Astrocyte of the hippocampus (primary cell): ENCODE data around the gene PSMA8.
"Not testable (repeated sequence)": the region's sequence is repeated elsewhere in the genome, so short reads cannot be mapped to it uniquely, and the experiment has no call there.

Experiments used
- DNase-seq: peaks from one replicate; pipeline ENCODE4 v3.0.0; 2011; ENCODE audit warnings: low read depth, low spot score

PSMA8 gene

DNA sequence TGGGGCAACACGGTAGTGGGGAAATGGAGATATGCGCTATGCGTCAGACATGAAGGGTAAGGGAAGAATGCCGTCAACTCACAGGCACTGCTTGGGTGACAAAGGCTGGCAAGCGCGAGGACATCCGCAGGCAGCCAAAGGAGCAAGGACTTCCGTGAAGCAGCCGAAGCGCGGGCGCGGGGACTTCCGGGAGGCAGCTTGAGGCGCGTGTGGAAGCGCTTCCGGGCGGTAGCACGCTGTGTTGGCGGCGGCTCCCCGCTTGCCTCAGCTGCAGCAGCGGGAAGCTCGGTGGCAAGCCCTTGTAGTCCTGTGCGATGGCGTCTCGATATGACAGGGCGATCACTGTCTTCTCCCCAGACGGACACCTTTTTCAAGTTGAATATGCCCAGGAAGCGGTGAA, at the start of gene PSMA8:
PSMA8 (plus strand) TSS at position 218 of the 400 bp plus-strand sequence; CDS start at position 315, 97 bp downstream.
- DNase-seq, result no peak

DNA sequence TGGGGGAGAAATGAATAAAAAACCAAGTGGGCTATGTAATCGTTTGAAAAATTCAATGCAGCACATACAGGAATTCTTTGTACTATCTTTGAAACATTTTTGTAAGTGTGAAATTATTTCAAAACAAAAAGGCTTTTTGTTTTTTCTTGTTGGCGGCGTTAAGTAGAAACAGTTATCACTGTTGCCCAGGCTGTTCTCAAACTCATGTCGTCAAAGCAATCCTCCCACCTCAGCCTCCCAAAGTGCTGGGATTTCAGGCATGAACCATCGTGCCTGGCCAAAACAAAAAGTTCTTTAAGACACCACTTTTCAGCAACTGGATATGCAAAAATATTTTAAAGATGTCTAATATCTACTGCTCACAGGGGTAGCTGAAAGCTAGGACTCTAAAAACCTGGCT, 48.6 kb upstream of the PSMA8 start:
- no peak for DNase-seq

DNA sequence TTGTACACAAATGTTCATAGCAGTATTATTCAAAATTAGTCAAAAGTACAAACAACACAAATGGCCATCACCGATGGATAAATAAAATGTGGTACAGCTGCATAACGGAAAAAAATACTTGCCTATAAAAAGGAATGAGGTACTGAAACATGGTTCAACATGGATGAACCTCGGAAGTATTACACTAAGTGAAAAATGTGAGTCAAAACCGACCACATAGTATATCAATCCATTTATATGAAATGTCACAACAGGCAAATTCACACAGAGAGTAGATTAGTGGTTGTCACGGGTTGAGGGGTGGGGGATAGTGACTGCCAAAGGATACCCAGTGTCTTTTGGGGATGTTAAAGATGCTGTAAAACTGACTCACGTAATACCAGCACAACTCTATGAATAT, 46.7 kb upstream of the PSMA8 start:
- no peak for DNase-seq

DNA sequence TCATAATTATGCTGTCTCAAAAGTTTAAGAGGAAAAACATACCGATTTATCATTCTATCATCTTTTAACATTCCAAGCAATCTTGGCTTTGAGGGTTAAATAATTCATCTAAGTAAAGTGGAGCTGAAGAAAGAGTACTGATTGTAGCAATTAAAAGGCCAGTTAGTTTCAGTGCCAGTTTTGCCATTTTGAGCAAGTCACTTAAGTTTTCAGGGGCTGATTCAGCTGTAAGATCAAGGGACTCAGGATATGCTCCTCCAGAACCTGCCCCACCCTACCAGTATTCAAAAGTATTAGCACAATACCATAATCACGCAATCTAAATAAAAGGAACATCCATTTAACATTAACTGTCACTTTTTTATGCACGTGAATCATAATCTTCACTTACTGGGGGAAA, 45.2 kb upstream of the PSMA8 start:
- DNase-seq, result peak; percentile 27

DNA sequence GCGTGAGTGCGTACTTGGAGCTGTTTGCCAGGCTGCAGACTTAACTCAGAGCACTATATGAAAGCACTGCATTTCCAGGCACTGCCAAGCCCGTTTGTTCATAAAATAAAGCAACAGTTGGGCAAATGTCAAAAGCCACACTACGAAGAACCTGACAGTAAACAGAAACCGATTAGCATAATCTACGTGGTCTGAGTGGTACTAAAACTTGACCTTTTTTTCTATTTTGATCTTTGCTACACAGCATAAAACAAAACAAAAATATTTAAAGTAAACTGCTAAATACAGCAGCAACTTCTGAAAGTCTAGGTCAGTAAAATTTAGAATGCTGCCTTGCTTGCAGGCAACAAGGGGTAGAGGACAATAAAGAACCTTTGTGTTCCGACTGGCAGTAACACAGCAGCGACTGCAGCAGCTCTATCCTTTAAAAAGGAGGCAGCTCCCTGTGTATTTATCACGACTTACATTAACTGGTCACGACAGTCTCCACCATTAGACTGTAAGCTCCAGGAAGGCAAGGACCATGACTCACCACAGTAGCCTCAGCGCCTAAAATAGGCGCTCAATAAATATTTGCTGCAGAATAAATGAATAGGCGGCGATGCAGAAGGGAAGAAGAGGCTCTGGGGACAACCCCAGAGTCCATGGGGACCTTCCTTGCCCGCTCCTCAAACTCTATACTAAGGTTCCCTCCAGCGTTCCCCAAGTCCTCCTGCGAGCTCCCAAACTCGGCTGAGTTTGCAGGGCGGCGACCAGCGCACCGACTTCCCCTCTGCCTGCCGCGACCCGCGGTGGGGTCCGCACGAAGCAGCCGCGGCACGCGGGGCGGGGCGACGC, 44.2 kb upstream of the PSMA8 start:
- DNase-seq, result peak; percentile 54

DNA sequence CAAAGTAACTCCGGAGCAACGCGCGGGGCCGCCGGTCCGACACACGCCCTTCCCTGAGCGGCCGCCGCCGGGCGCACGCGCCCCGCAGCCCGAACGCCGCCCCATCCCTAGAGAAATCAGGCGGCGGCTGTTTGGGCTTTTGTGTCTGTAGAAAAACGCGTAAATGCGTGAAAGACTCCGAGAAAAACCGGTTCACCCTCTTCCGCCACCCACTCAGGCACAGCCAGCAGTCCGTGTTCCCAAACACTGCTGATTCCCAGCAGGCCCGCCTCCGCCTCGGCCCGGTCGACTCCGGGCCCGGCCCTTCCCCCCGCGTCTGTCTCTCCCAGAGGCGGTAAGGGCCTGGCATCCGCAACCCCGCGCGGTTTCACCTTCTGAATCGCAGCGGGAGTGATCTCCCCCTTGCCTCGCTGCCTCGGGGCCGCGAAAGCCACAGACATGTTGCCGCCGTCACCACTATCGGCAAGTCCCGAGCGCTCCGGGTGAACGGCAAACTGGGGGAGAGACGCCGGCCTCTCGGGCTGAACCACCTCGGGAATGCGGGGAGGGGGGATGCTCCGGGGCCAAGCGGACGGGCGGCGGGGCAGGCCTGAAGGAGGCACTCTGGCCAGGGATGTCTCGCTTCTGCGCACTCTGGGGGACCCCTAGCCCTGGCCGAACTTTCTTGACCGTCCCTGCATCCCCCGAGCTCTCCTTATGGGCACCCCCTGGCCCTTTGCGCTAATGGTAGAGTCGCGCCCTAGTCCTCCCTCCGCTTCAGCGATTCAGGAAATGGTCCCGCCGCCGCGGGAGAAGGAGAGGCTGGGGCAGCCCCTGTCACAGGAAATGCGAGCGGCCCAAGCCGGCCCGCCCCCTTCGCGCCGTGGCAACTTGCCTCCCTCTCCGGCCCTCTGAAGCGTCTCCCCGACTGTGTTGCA, 43.3 kb upstream of the PSMA8 start, which contains the start of gene SS18:
SS18 (minus strand) TSS at position 484 of the 917 bp plus-strand sequence; CDS start at position 440, 44 bp downstream.
- DNase-seq, result peak; percentile 98

DNA sequence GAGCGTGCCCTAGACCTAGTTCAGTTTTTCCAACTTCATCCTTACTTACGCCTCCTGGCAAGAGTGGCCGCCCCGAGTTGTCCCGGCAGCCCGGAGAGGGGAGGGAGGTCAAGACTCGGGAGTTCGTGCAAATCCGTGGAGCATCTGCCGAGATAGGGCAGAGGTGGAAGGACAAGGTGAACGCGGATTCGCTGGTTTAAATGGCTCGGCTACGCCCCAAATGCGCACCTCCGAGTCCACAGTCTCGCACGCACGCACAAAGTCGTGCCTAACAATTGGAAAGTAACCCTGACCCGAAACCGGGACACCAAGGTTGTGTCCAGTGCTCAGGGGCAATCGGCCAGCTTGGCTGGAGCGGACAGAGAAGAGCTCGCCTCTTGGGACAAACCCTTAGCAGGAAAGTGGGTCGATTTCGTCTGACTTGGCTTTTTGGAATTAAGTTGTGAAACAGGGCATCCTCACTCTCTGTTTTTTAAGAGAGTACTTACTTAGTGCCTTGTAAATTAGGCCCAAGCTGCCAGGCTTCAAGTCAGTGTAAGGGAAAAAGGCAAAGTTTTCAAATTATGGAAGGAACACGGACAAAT, 42.5 kb upstream of the PSMA8 start:
- DNase-seq, result no peak

DNA sequence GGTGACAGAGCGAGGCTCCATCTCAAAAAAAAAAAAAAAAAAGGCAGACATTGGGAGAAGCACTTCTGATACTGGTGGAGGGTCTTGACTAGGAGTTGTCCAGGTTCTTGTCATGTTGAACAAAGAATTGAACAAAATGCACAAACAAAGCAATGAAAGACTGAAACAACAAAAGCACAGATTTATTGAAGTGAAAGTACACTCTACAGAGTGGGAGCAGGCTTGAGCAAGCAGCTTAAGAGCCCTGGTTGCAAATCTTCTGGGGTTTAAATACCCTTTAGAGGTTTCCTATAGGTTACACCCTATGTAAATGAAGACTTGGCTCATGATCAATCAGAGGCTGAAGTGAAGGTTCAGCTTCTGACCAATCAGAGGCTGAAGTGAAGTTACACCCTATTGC, 36.8 kb upstream of the PSMA8 start:
- no peak for DNase-seq

DNA sequence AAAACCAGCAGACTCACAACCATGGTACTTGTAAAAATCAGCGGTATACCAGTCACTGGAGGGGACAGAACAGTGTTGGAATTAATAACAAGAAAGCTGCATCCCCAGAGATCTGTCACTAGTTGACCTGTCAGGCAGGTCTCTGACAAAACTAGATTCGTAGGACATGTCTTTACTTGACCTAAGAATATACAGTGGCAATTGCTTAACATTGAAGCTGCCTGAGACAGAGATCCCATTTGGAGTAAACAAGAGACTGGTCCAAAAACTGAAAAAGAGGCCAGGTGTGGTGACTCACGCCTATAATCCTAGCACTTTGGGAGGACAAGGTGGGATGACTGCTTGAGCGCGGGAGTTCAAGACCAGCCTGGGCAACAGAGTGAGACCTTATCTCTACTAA, 36.1 kb upstream of the PSMA8 start:
- no peak for DNase-seq

DNA sequence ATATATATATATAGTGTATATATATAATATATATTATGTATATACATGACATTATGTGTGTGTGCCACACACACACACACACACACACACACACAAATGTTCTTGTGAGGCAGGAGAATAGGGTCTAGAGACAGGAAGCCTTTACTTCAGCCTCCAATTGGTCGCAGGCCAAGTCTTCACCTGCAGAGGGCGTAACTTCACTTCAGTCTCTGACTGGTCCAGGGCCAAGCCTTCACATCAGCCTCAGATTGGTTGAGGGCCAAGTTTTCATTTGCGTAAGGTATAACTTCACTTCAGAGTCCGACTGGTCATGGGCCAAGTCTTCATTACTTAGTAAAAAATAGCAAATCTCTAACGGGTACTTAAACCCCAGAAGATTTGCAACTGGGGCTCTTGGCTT, 30.1 kb upstream of the PSMA8 start:
- DNase-seq, result peak; percentile 1

DNA sequence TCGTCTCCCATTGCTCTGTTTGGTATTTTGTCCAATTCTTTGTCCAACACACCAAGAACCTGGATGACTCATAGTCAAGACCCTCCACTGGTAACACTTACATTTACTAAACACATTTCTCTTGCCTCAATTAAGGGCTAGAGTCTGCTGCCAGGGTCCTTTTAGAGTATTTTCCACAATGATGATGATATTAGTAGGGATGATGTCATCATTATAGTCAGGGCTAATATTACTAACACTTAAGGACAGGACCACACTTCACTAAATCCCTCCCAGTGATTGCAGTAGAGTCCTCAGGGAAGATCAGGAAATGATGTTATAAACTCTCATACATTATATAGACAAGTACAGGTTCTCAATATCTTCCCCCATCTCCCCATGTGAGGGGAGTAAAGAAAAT, 29.6 kb upstream of the PSMA8 start:
- no peak for DNase-seq

DNA sequence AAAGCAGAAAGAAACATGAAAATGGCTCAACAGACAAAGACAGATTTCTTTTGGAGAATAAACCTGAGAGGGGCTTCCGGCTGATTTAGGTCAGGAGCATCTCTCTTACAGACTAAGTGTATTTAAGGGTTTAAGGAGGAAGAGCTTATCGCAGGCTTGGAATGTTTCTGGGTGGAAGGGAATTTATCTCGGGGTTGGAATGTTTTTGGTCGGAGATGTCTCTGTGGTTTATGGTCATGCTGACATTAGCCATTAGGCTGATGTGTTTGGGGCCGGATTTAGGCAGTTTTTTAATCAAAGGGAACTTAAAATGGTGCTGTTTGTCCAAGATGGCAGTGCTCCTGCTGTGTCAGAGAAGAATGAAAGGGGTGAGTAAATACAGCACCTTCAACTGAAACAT, 14.4 kb upstream of the PSMA8 start:
- no peak for DNase-seq

DNA sequence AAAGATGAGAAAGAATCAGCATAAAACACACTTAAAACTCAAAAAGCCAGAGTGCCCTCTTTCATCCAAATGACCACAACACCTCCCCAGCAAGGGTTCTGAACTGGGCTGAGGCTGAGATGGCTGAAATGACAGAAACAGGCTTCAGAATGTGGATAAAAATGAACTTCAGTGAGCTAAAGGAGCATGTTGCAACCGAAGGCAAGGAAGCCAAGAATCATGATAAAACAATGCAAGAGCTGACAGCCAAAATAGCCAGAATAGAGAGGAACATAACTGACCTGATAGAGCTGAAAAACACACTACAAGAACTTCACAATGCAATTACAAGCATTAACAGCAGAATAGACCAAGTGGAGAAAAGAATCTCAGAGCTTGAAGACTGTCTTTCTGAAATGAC, 12.2 kb upstream of the PSMA8 start:
- DNase-seq, result no peak

DNA sequence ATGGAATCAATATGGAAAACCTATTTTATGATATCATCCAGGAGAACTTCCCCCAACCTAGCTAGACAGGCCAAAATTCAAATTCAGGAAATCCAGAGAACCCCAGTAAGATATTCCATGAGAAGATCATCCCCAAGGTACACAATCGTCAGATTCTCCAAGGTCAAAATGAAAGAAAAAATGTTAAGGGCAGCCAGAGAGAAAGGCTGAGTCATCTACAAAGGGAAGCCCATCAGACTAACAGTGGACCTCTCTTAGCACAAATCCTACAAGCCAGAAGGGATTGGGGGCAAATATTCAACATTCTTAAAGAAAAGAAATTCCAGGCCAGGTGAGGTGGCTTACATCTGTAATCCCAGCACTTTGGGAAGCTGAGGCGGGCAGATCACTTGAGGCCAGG, 11.7 kb upstream of the PSMA8 start:
- not testable (repeated sequence) for DNase-seq

DNA sequence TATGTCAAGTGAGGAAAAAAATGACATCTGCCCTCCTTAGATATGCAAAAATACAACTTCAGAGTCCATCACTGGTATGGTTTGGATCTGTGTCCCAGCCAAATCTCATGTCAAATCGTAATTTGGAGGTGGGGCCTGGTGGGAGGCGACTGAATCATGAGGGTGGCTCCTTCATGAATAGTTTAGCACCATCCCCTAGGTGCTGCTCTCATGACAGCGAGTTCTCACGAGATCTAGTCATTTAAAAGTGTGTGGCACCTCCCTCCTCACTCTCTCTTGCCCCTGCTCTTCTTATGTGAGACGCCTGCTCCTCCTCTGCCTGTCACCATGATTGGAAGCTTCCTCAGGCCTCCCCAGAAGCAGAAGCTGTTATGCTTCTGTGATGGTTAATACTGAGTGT, 5.9 kb upstream of the PSMA8 start:
- DNase-seq, result no peak

DNA sequence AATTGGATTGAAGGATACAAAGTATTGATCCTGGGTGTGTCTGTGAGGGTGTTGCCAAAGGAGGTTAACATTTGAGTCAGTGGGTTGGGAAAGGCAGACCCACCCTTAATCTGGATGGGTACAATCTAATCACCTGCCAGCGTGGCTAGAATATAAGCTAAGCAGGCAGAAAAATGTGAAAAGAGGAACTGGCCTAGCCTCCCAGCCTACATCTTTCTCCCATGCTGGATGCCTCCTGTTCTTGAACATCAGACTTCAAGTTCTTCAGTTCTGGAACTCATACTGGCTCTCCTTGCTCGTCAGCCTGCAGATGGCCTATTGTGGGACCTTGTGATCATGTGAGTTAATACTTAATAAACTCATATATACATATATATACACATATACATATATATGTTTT, 5.5 kb upstream of the PSMA8 start:
- DNase-seq, result not testable (repeated sequence)

DNA sequence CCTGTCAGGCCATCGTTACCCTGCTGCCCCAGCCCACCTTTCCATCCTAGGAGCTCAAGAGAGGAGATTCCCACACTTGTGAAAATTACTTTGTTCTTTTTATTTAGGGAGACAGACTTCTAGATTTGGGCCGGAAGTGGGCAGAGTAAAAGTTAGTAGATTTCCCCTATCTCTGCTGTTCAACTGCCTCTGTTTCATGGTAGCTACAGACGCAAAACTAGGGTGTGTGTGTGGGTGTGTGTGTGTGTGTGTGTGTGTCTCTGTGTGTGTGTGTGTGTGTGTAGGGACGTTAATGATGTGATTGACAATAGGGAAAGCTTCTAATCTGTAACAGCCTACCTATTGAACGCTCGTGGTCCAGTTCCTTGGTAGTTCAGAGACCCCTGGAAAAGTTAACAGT, 438 bp downstream of the PSMA8 start:
- DNase-seq, result no peak

DNA sequence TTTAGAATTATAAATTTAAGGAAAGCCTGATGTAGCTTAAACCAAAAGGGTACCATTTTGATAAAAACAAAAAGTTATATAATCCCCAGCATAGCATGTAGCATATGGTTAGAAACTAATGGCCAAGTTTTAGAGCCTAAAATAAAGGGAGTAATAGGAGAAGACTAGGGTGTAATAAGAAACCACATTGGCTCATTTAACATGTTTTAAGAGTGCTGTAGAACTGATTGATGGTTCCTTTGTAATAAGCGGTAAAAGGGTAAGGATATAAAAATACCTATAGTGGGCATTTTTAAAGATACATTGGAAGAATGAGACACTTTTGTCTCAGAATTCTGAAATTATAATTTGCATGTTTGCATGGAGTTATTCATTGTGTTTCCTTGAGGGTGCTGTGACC, 1.9 kb downstream of the PSMA8 start:
- DNase-seq, result no peak

DNA sequence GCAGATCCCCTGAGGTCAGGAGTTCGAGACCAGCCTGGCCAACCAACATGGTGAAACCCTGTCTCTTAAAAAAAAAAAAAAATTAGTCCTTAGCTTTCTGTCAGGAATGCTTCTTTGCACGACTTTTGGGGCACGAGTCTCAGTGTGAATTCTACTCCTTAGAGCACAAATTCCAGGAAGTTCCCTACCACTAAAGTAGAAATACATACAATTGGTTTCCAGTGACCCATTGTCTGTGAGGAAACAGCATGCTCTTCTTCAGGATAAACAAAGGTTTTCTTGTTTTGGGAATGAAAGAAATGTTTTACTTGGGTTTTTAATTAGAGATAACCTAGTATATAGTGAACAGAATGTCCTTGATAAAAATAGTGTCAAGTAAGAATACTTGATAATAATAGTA, 23.7 kb downstream of the PSMA8 start:
- no peak for DNase-seq

DNA sequence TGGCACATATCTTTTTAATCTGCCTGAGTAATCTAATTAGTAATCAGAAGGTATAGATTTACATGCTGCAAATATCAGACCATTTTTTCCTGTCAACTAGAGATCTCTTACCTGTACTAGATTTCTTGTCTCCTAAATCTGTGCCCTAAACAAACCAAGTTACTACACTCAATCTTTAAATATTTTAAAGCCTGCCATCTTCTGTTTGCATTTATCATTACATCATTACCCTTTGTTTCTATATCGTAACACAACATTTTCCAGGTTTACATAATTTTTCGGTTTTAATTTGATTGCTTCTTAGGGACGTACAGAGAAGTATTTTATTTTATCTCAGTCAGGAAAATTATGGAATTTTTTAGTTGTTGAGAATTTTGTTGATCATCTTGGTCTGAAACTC, 25.7 kb downstream of the PSMA8 start:
- no peak for DNase-seq

DNA sequence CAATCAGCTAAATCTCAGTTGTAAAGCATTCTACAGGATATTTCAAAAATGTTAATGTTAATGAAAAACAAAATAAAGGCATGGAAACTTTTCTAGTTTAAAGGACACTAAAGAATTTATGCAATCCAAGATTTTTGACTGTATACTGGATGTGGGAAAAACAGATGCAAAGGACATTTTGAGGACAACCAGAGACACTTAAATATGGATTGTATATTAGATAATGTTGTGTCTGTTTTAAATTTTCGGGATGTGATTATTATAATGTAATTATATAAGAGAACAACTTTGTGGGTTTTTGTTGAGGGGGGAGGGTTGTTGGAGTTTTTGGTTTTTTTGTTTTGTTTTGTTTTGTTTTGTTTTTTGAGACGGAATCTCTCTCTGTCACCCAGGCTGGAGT, 30.9 kb downstream of the PSMA8 start:
- no peak for DNase-seq

DNA sequence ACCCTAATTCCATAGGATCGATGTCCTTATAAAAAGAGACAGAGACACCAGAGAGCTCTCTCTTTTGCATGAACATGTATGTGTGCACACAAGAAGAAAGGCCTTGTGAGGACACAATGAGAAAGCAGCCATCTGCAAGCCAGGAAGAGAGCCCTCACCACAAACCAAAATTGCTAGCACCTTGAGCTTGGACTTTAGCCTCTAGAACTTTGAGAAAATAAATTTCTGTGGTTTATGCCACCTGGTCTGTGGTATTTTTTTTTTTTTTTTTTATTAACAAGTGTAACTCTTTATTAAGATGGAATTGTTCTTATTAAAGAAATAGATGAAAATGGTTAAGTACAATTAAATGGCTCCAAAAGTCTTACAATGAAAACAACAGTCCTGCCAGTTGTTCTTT, 33.9 kb downstream of the PSMA8 start:
- not testable (repeated sequence) for DNase-seq
